Hepatocyte (in vitro differentiated cells): ENCODE measurements around the gene SPATA24. TPM values are rescaled to one million over a fixed set of nuclear protein-coding genes. Genes with fewer than 3 reads are reported as not detected.

Experiments used
- DNase-seq: peaks from one replicate; pipeline ENCODE4 v3.0.0-alpha.2; 2016; ENCODE audit warnings: low spot score
- H2AFZ ChIP-seq: fragments of 200-600 bp; sonication (generic); 2 replicates; pipeline ENCODE4 v1.6.0; 2016; ENCODE audit warnings: antibody characterized with exemption, mild to moderate bottlenecking
- H3K27ac ChIP-seq: fragments of 200-600 bp; sonication (generic); 2 replicates; pipeline ENCODE4 v1.5.1; 2016; ENCODE audit warnings: mild to moderate bottlenecking
- H3K27me3 ChIP-seq: fragments of 200-600 bp; sonication (generic); 2 replicates; pipeline ENCODE4 v1.6.1; 2016
- H3K36me3 ChIP-seq: fragments of 200-600 bp; sonication (generic); replicated peaks from 2 replicates; pipeline ENCODE4 v1.5.1; 2016; ENCODE audit warnings: low read depth; ENCODE audit not compliant: insufficient read depth
- H3K4me1 ChIP-seq: fragments of 200-600 bp; sonication (generic); 2 replicates; pipeline ENCODE4 v1.5.1; 2016; ENCODE audit warnings: mild to moderate bottlenecking, moderate library complexity; ENCODE audit not compliant: insufficient read depth
- H3K4me2 ChIP-seq: fragments of 200-600 bp; sonication (generic); 2 replicates; pipeline ENCODE4 v1.6.0; 2016
- H3K4me3 ChIP-seq: fragments of 200-600 bp; sonication (generic); 2 replicates; pipeline ENCODE4 v1.5.1; 2016; ENCODE audit warnings: mild to moderate bottlenecking
- H3K79me2 ChIP-seq: fragments of 200-600 bp; sonication (generic); 2 replicates; pipeline ENCODE4 v1.6.0; 2017; ENCODE audit warnings: mild to moderate bottlenecking
- H3K9me2 ChIP-seq: fragments of 200-600 bp; sonication (generic); replicated peaks from 2 replicates; pipeline ENCODE4 v1.6.0; 2017; ENCODE audit warnings: mild to moderate bottlenecking; ENCODE audit not compliant: insufficient read depth
- H3K9me3 ChIP-seq: fragments of 200-600 bp; sonication (generic); 2 replicates; pipeline ENCODE4 v1.5.1; 2016; ENCODE audit warnings: low read depth, mild to moderate bottlenecking
- H4K20me1 ChIP-seq: fragments of 200-600 bp; sonication (generic); 2 replicates; pipeline ENCODE4 v1.6.0; 2016; ENCODE audit warnings: mild to moderate bottlenecking; ENCODE audit not compliant: insufficient read depth, poor library complexity, severe bottlenecking
- EZH2 ChIP-seq: fragments of 200-600 bp; sonication (generic); IDR thresholded peaks from 2 replicates; pipeline ENCODE4 v1.6.1; 2016; ENCODE audit warnings: antibody characterized with exemption, mild to moderate bottlenecking, borderline replicate concordance
- EZH2phosphoT487 ChIP-seq: fragments of 200-600 bp; sonication (generic); IDR thresholded peaks from one replicate; pipeline ENCODE4 v1.6.1; 2018; ENCODE audit warnings: antibody characterized with exemption, mild to moderate bottlenecking, low read depth, moderate library complexity; ENCODE audit not compliant: unreplicated experiment, severe bottlenecking
- WGBS: methylation state at CpG from one replicate; pipeline ENCODE4 v1.1.6; 2016; ENCODE audit warnings: low lambda C conversion rate; ENCODE audit errors: missing lambda C conversion rate; 5-methylcytosine and 5-hydroxymethylcytosine counted together
- polyA plus RNA-seq: library from polyadenylated mRNA; unstranded; fragments of >200 nt; fragmentation: Nextera tagmentation; extraction: Ambion mirVana; gene quantifications from 2 replicates; pipeline ENCODE4 v1.2.1, GENCODE V29; 2016
- total RNA-seq: library from RNA; depleted of rRNA; stranded (reverse); fragments of >200 nt; gene quantifications from 2 replicates; pipeline ENCODE4 v1.2.3, GENCODE V29; 2014
- TF ChIP-seq, protein P1 (sequence below): fragments of 200-600 bp; sonication (generic); IDR thresholded peaks from 2 replicates; pipeline ENCODE4 v1.5.1; 2016; ENCODE audit warnings: antibody characterized with exemption, mild to moderate bottlenecking; ENCODE audit not compliant: poor library complexity

Gene SPATA24
- total and polyA plus RNA-seq, 2 experiments from 2014 or later = 6.3 to 9.8 TPM

DNA sequence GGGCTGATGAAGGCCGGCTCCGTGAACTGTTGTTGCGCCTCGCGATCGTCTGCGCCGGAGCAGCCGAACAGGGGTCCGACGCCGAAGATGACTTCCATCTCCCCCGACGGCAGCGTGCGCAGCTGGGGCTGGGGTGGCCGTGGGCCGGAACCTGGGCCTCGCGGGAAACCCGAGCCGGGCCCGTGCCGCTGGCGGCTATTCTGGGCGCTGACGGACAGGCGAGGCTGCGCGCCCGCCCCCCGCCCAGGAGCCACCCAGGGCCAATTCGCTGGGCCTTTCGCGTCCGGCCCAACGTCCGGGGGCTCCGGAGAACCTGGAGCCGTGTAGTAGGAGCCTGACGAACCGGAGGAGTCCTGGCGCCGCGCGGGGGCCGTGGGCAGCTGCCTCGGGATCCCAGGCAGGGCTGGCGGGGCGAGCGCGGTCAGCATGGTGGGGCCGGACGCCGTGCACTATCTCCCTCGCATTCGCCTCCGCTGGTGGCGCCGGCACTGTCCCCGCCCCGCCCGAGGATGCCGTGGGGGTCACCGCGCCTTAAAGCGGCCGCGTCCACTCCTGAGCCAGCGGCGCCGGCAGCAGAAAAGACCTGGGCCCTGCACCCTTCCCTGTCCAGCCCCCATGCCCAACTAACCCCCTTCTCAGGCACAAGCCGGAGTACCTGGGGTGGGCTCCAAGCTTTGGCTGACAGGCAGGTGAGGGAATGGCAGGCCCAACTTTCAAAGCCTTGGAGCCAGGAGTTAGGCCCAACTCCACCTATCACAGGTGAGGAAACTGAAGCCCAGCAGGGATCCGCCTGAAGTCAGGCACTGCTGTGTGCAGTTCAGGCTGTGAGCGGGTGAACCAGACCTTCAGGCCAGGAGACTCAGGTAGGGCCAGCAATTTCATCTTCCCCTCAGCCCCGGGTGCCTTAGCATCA, 9.0 kb downstream of the SPATA24 start, which contains the start of gene PROB1:
PROB1 (minus strand) TSS at position 451 of the 913 bp plus-strand sequence; CDS start at position 428, 23 bp downstream.
- TF ChIP-seq EZH2phosphoT487 (peak; percentile 62), EZH2 (peak; percentile 28)
- TF ChIP-seq, protein P1, sequence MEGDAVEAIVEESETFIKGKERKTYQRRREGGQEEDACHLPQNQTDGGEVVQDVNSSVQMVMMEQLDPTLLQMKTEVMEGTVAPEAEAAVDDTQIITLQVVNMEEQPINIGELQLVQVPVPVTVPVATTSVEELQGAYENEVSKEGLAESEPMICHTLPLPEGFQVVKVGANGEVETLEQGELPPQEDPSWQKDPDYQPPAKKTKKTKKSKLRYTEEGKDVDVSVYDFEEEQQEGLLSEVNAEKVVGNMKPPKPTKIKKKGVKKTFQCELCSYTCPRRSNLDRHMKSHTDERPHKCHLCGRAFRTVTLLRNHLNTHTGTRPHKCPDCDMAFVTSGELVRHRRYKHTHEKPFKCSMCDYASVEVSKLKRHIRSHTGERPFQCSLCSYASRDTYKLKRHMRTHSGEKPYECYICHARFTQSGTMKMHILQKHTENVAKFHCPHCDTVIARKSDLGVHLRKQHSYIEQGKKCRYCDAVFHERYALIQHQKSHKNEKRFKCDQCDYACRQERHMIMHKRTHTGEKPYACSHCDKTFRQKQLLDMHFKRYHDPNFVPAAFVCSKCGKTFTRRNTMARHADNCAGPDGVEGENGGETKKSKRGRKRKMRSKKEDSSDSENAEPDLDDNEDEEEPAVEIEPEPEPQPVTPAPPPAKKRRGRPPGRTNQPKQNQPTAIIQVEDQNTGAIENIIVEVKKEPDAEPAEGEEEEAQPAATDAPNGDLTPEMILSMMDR = no peak
- peak within 1 kb of the TSS; percentile 91 for H3K4me2 ChIP-seq
- H3K27me3 ChIP-seq = peaks cover 26% of the 10 kb centered on the region
- H3K4me1 ChIP-seq = peaks cover 8% of the 10 kb centered on the region
- WGBS = 26% methylated on average over 58 of the region's 76 CpGs
- peak within 1 kb of the TSS; percentile 48 for H3K4me3 ChIP-seq
- H2AFZ ChIP-seq = peak within 1 kb of the TSS; percentile 82
- no peak within 1 kb of the TSS for H3K27ac ChIP-seq
- no peaks in the 10 kb centered on the region for H3K36me3 ChIP-seq
- H3K9me3 ChIP-seq = no peaks in the 10 kb centered on the region
- no peak for DNase-seq
- H3K9me2 ChIP-seq = no peaks in the 10 kb centered on the region
- H3K79me2 ChIP-seq = no peaks in the 10 kb centered on the region
- H4K20me1 ChIP-seq = no peaks in the 10 kb centered on the region

DNA sequence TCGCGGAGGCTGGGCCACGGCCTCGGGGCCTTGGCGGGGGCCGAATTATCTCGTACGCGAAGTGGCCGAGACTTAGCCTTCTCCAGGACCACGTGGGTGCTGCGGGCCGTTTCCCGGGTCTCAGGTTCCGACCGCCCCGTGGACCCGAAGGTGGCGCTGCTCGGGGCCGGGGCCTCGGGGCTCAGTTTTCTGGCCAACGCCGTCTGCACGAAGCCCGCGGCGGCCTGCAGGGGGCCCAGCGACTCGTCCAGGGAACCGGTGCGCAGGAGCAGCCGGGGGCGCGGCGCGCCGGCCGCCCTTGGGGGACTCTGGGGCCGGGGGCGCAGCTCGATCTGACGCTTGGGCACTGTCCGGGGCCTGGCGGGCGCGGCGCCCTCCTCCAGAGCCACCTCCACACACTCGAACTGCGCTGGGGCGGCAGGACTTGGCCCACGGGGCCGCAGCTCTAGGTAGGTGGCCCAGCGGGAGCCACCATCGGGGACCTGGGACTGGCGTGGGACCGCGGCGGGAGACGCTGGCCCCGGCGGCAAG, 9.7 kb downstream of the SPATA24 start:
- TF ChIP-seq EZH2 (peak; percentile 80), EZH2phosphoT487 (no peak)
- TF ChIP-seq, protein P1 = peak; percentile 46
- under 1% methylated on average over 37 of the region's 62 CpGs for WGBS
- peaks cover 26% of the 10 kb centered on the region for H3K27me3 ChIP-seq
- H3K4me2 ChIP-seq = peak overlapping the region; percentile 91
- DNase-seq = peak; percentile 77
- H3K9me3 ChIP-seq = no peaks in the 10 kb centered on the region
- peak overlapping the region; percentile 48 for H3K4me3 ChIP-seq
- no peaks in the 10 kb centered on the region for H3K9me2 ChIP-seq
- no peak overlapping the region for H3K27ac ChIP-seq
- H3K36me3 ChIP-seq = no peaks in the 10 kb centered on the region
- no peaks in the 10 kb centered on the region for H4K20me1 ChIP-seq
- no peaks in the 10 kb centered on the region for H3K79me2 ChIP-seq
- peak overlapping the region; percentile 82 for H2AFZ ChIP-seq
- peaks cover 8% of the 10 kb centered on the region for H3K4me1 ChIP-seq

DNA sequence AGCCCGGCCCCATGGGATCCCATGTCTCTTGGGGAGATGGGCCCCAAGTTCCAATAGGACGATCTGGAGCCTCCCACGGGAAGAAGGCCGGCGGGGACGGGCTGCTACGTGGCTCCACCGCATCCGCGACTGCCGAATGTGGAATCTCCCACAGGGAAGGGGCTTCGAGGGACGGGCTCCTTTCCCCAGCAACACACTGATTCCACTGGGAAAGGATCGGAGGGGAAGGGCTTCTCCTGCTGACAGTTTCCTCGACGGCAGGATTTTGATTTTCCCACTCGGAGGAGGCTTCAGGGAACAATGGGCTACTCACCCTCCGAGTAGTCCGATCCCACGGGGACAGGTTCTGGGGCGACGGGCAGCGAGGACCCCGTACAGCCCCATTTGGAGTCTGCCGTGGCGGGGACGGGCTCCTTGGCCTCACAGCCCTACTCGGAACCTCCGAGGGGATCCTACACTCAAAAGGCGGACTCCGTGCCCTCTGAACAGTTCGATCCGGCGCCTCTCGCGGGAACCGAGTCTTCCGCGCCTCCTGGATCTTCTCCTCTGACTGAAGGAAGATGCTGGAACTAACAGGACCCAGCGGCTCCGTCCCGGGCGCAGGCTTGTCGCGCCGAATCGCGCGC, 10.3 kb downstream of the SPATA24 start:
- no peak for DNase-seq
- H3K4me1 ChIP-seq = peaks cover 8% of the 10 kb centered on the region
- peak overlapping the region; percentile 82 for H2AFZ ChIP-seq
- H3K36me3 ChIP-seq = no peaks in the 10 kb centered on the region
- H4K20me1 ChIP-seq = no peaks in the 10 kb centered on the region
- H3K27me3 ChIP-seq = peaks cover 26% of the 10 kb centered on the region
- no peak overlapping the region for H3K27ac ChIP-seq
- no peaks in the 10 kb centered on the region for H3K9me2 ChIP-seq
- peak overlapping the region; percentile 48 for H3K4me3 ChIP-seq
- H3K4me2 ChIP-seq = peak overlapping the region; percentile 91
- 11% methylated on average over 49 of the region's 49 CpGs for WGBS
- no peaks in the 10 kb centered on the region for H3K79me2 ChIP-seq
- H3K9me3 ChIP-seq = no peaks in the 10 kb centered on the region
- TF ChIP-seq, protein P1 = no peak
- TF ChIP-seq EZH2phosphoT487 = peak; percentile 26
- peak; percentile 38 for TF ChIP-seq EZH2
